NB4 (cell line): ENCODE data around the gene CDH13.

ENCODE experiments used
- CTCF ChIP-seq: IDR thresholded peaks from one replicate; pipeline ENCODE4 v1.5.1; 2012; ENCODE audit warnings: low read depth, low read length
- POLR2A ChIP-seq: IDR thresholded peaks from 2 replicates; pipeline ENCODE4 v1.6.1; 2011; ENCODE audit warnings: mild to moderate bottlenecking; ENCODE audit not compliant: insufficient read length; ENCODE audit errors: extremely low read depth
- TF ChIP-seq, protein P1 (sequence below): IDR thresholded peaks from 2 replicates; pipeline ENCODE4 v1.6.1; 2011; ENCODE audit warnings: low read depth, low read length

DNA sequence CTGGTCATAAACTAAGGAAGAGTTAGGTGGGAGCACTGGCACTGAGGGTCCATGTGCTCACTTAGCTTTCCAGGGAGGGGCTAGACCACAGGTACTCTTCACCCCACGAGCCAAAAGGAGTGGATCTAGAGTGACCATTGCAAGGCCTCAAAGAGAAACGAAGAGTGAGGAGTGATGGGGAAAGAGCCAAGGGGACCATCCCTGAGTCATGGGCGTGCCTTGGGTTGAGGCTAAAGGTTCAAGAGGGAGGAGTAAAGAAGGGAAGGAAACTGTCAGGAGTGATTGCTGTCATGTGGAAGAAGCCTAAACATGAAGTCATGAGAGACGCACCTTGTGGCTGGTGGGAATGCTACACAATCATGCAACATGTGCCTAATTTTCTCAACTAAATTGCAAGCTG, 141.0 kb downstream of the CDH13 start:
- TF ChIP-seq POLR2A: no peak
- TF ChIP-seq CTCF: no peak
- TF ChIP-seq, protein P1, sequence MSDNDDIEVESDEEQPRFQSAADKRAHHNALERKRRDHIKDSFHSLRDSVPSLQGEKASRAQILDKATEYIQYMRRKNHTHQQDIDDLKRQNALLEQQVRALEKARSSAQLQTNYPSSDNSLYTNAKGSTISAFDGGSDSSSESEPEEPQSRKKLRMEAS: no peak
